ENCODE measurements around the gene CDKN2C. TPM values are rescaled to one million over a fixed set of nuclear protein-coding genes. Genes with fewer than 3 reads are reported as not detected.
"Not testable (repeated sequence)": the region's sequence is repeated elsewhere in the genome, so short reads cannot be mapped to it uniquely, and the experiment has no call there.

Gene CDKN2C
- total and polyA plus RNA-seq, 2 experiments from 2014 or later = not detected

- Mint-ChIP-seq H3K9me3 (no peaks in the 10 kb centered on the region), H3K4me3 (no peak overlapping the region), H3K36me3 (ENCODE audit: low read depth) (no peaks in the 10 kb centered on the region), H3K27ac (no peak overlapping the region), H3K27me3 (ENCODE audit: insufficient read depth, low read depth, poor library complexity) (no peaks in the 10 kb centered on the region), H3K4me1 (peaks cover 8% of the 10 kb centered on the region; the same call in 2 of the 3 replicates)
- Histone ChIP-seq H3K27ac (ENCODE audit: low read depth) (no peak overlapping the region), H4K20me1 (replicated peaks; ENCODE audit: insufficient read depth) (peaks cover 3% of the 10 kb centered on the region; the same call in 1 of the 2 replicates), H3K79me2 (replicated peaks; ENCODE audit: insufficient read depth) (peaks cover 56% of the 10 kb centered on the region), H3K4me2 (no peak overlapping the region), H3K27me3 (ENCODE audit: insufficient read depth) (no peaks in the 10 kb centered on the region), H3K4me1 (ENCODE audit: insufficient read depth) (peaks cover 9% of the 10 kb centered on the region), H3K9me2 (ENCODE audit: insufficient read depth) (no peaks in the 10 kb centered on the region), H3K4me3 (no peak overlapping the region), H3K36me3 (ENCODE audit: insufficient read depth) (no peaks in the 10 kb centered on the region), H3F3A (replicated peaks; ENCODE audit: low read depth) (no peaks in the 10 kb centered on the region), H2AFZ (no peak overlapping the region)
- TF ChIP-seq CREB1 (CRISPR knock-in tag; IDR thresholded peaks at IDR 0.05; ENCODE audit: low read depth) (no peak), JUNB (IDR thresholded peaks at IDR 0.05; ENCODE audit: unreplicated experiment) (no peak), ZNF114 (CRISPR knock-in tag; IDR thresholded peaks at IDR 0.05) (no peak)
- TF ChIP-seq, protein P1, sequence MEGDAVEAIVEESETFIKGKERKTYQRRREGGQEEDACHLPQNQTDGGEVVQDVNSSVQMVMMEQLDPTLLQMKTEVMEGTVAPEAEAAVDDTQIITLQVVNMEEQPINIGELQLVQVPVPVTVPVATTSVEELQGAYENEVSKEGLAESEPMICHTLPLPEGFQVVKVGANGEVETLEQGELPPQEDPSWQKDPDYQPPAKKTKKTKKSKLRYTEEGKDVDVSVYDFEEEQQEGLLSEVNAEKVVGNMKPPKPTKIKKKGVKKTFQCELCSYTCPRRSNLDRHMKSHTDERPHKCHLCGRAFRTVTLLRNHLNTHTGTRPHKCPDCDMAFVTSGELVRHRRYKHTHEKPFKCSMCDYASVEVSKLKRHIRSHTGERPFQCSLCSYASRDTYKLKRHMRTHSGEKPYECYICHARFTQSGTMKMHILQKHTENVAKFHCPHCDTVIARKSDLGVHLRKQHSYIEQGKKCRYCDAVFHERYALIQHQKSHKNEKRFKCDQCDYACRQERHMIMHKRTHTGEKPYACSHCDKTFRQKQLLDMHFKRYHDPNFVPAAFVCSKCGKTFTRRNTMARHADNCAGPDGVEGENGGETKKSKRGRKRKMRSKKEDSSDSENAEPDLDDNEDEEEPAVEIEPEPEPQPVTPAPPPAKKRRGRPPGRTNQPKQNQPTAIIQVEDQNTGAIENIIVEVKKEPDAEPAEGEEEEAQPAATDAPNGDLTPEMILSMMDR (conservative IDR thresholded peaks at IDR 0.05; ENCODE audit: low read depth in 2 of 2) = no peak
- DNase-seq (ENCODE audit: low spot score) (no peak), ATAC-seq (no peak)
These were observed 35.2 kb upstream of the CDKN2C start for GRCh38 chr1:50934838-50935237.

GRCh38 chr1:50935276-50935675, 34.8 kb upstream of the CDKN2C start:
- not testable (repeated sequence) for H4K20me1 ChIP-seq (replicated peaks; ENCODE audit: insufficient read depth); ATAC-seq; H3K4me3 ChIP-seq; H3K36me3 Mint-ChIP-seq (ENCODE audit: low read depth); H3K9me2 ChIP-seq (ENCODE audit: insufficient read depth); H3F3A ChIP-seq (replicated peaks; ENCODE audit: low read depth); H3K36me3 ChIP-seq (ENCODE audit: insufficient read depth); DNase-seq (ENCODE audit: low spot score); H3K9me3 Mint-ChIP-seq; H3K4me1 ChIP-seq (ENCODE audit: insufficient read depth); H3K27ac ChIP-seq (ENCODE audit: low read depth); H3K27me3 ChIP-seq (ENCODE audit: insufficient read depth); H3K27me3 Mint-ChIP-seq (ENCODE audit: insufficient read depth, low read depth, poor library complexity); H3K4me1 Mint-ChIP-seq; H3K27ac Mint-ChIP-seq; H2AFZ ChIP-seq; H3K4me3 Mint-ChIP-seq; H3K4me2 ChIP-seq
- H3K79me2 ChIP-seq (replicated peaks; ENCODE audit: insufficient read depth) = peaks cover 60% of the 10 kb centered on the region

GRCh38 chr1:50936321-50936720, 33.7 kb upstream of the CDKN2C start:
- Mint-ChIP-seq H3K27me3 (ENCODE audit: insufficient read depth, low read depth, poor library complexity) (no peaks in the 10 kb centered on the region), H3K4me3 (no peak overlapping the region), H3K4me1 (peaks cover 8% of the 10 kb centered on the region; the same call in 2 of the 3 replicates), H3K9me3 (no peaks in the 10 kb centered on the region), H3K27ac (no peak overlapping the region), H3K36me3 (ENCODE audit: low read depth) (no peaks in the 10 kb centered on the region)
- no peak overlapping the region for H3K4me2 ChIP-seq
- H3K36me3 ChIP-seq (ENCODE audit: insufficient read depth) = no peaks in the 10 kb centered on the region
- no peak overlapping the region for H3K27ac ChIP-seq (ENCODE audit: low read depth)
- ATAC-seq = no peak
- no peaks in the 10 kb centered on the region for H3K9me2 ChIP-seq (ENCODE audit: insufficient read depth)
- H3K4me1 ChIP-seq (ENCODE audit: insufficient read depth) = peaks cover 9% of the 10 kb centered on the region
- H3K79me2 ChIP-seq (replicated peaks; ENCODE audit: insufficient read depth) = peaks cover 69% of the 10 kb centered on the region
- no peak for DNase-seq (ENCODE audit: low spot score)
- H3K4me3 ChIP-seq = no peak overlapping the region
- H4K20me1 ChIP-seq (replicated peaks; ENCODE audit: insufficient read depth) = peaks cover 2% of the 10 kb centered on the region; the same call in 1 of the 2 replicates
- no peak overlapping the region for H2AFZ ChIP-seq
- no peaks in the 10 kb centered on the region for H3K27me3 ChIP-seq (ENCODE audit: insufficient read depth)
- no peaks in the 10 kb centered on the region for H3F3A ChIP-seq (replicated peaks; ENCODE audit: low read depth)
- TF ChIP-seq, protein P2, sequence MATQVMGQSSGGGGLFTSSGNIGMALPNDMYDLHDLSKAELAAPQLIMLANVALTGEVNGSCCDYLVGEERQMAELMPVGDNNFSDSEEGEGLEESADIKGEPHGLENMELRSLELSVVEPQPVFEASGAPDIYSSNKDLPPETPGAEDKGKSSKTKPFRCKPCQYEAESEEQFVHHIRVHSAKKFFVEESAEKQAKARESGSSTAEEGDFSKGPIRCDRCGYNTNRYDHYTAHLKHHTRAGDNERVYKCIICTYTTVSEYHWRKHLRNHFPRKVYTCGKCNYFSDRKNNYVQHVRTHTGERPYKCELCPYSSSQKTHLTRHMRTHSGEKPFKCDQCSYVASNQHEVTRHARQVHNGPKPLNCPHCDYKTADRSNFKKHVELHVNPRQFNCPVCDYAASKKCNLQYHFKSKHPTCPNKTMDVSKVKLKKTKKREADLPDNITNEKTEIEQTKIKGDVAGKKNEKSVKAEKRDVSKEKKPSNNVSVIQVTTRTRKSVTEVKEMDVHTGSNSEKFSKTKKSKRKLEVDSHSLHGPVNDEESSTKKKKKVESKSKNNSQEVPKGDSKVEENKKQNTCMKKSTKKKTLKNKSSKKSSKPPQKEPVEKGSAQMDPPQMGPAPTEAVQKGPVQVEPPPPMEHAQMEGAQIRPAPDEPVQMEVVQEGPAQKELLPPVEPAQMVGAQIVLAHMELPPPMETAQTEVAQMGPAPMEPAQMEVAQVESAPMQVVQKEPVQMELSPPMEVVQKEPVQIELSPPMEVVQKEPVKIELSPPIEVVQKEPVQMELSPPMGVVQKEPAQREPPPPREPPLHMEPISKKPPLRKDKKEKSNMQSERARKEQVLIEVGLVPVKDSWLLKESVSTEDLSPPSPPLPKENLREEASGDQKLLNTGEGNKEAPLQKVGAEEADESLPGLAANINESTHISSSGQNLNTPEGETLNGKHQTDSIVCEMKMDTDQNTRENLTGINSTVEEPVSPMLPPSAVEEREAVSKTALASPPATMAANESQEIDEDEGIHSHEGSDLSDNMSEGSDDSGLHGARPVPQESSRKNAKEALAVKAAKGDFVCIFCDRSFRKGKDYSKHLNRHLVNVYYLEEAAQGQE (IDR thresholded peaks at IDR 0.05; ENCODE audit: unreplicated experiment) = no peak
